ENCODE results near the gene GUK1. TPM values are rescaled to one million over a fixed set of nuclear protein-coding genes. Genes with fewer than 3 reads are reported as not detected.
"Not testable (repeated sequence)": the region's sequence is repeated elsewhere in the genome, so short reads cannot be mapped to it uniquely, and the experiment has no call there.

Gene GUK1
- total RNA-seq, 4 donors from 2014 or later, result 292 to 354 (median 305) TPM

- Histone ChIP-seq H3K27ac (replicated peaks in 1 of 4) (no peak overlapping the region), H3K4me3 (no peak overlapping the region), H3K27me3 (no peaks in the 10 kb centered on the region), H3K4me1 (peaks cover 0 to 6% (median 0%) of the 10 kb centered on the region in 4 donors), H3K36me3 (peaks cover 0 to 5% (median 2%) of the 10 kb centered on the region in 4 donors), H3K9me3 (no peaks in the 10 kb centered on the region)
- 86% methylated on average over 9 of the region's 9 CpGs for WGBS
- no peak for DNase-seq (ENCODE audit: extremely low spot score)
- TF ChIP-seq EP300 (IDR thresholded peaks at IDR 0.05) (no peak), POLR2A (IDR thresholded peaks at IDR 0.05; ENCODE audit: low read depth) (no peak), CTCF (IDR thresholded peaks at IDR 0.05) (no peak), POLR2AphosphoS5 (IDR thresholded peaks at IDR 0.05) (no peak)
- intact Hi-C loops (cut with DNase I), result no loop called here
Measured at GRCh38 chr1:228181645-228182034, 41.6 kb downstream of the GUK1 start.

GRCh38 chr1:228182296-228183030, 42.4 kb downstream of the GUK1 start:
- Histone ChIP-seq H3K4me3 (no peak overlapping the region), H3K9me3 (no peaks in the 10 kb centered on the region), H3K4me1 (peaks cover 0 to 6% (median 0%) of the 10 kb centered on the region in 4 donors), H3K27ac (replicated peaks in 1 of 4) (no peak overlapping the region), H3K27me3 (no peaks in the 10 kb centered on the region), H3K36me3 (no peaks in the 10 kb centered on the region)
- intact Hi-C loops (cut with DNase I), result no loop called here
- no peak for TF ChIP-seq POLR2A (IDR thresholded peaks at IDR 0.05; ENCODE audit: low read depth)
- TF ChIP-seq POLR2AphosphoS5 (IDR thresholded peaks at IDR 0.05), result no peak
- TF ChIP-seq CTCF (IDR thresholded peaks at IDR 0.05), result no peak
- no peak for TF ChIP-seq EP300 (IDR thresholded peaks at IDR 0.05)
- WGBS, result 89% methylated on average over 32 of the region's 32 CpGs
- no peak for DNase-seq (ENCODE audit: extremely low spot score)

- intact Hi-C loops (cut with DNase I), result no loop called here
- Histone ChIP-seq H3K4me1 (no peaks in the 10 kb centered on the region), H3K27me3 (no peaks in the 10 kb centered on the region), H3K9me3 (peaks cover 0 to 7% (median 2%) of the 10 kb centered on the region in 4 donors), H3K27ac (replicated peaks in 1 of 4) (no peak overlapping the region), H3K36me3 (no peaks in the 10 kb centered on the region), H3K4me3 (no peak overlapping the region)
- DNase-seq (ENCODE audit: extremely low spot score), result no peak
- no peak for TF ChIP-seq CTCF (IDR thresholded peaks at IDR 0.05)
- TF ChIP-seq POLR2A (IDR thresholded peaks at IDR 0.05; ENCODE audit: low read depth), result no peak
- no peak for TF ChIP-seq EP300 (IDR thresholded peaks at IDR 0.05)
- TF ChIP-seq POLR2AphosphoS5 (IDR thresholded peaks at IDR 0.05), result no peak
- 77% methylated on average over 7 of the region's 7 CpGs for WGBS
Measured at GRCh38 chr1:228184152-228184551, 44.1 kb downstream of the GUK1 start.

GRCh38 chr1:228185641-228185965, 45.5 kb downstream of the GUK1 start:
- DNase-seq (ENCODE audit: extremely low spot score), result no peak
- H3K9me3 ChIP-seq, result peaks cover 0 to 7% (median 2%) of the 10 kb centered on the region in 4 donors
- intact Hi-C loops (cut with DNase I), result no loop called here
- no peak for TF ChIP-seq CTCF (IDR thresholded peaks at IDR 0.05)
- no peak for TF ChIP-seq EP300 (IDR thresholded peaks at IDR 0.05)
- no peak for TF ChIP-seq POLR2A (IDR thresholded peaks at IDR 0.05; ENCODE audit: low read depth)
- no peak for TF ChIP-seq POLR2AphosphoS5 (IDR thresholded peaks at IDR 0.05)
- no peaks in the 10 kb centered on the region for H3K4me1 ChIP-seq
- no peak overlapping the region for H3K4me3 ChIP-seq
- WGBS, result 88% methylated on average over 11 of the region's 11 CpGs
- H3K27ac ChIP-seq (replicated peaks in 1 of 4), result no peak overlapping the region
- H3K27me3 ChIP-seq, result no peaks in the 10 kb centered on the region
- no peaks in the 10 kb centered on the region for H3K36me3 ChIP-seq

GRCh38 chr1:228188249-228188648, 48.2 kb downstream of the GUK1 start:
- H3K4me1 ChIP-seq; DNase-seq (ENCODE audit: extremely low spot score); H3K9me3 ChIP-seq; intact Hi-C loops (cut with DNase I); H3K27ac ChIP-seq (replicated peaks in 1 of 4); H3K4me3 ChIP-seq; H3K27me3 ChIP-seq; H3K36me3 ChIP-seq: not testable (repeated sequence)
- 82% methylated on average over 2 of the region's 2 CpGs for WGBS

Measured in esophagus muscularis mucosa (tissue), 4 donors.